Non-pigmented ciliary epithelial cell (primary cell): ENCODE results near the gene APOF.
"Not testable (repeated sequence)": the region's sequence is repeated elsewhere in the genome, so short reads cannot be mapped to it uniquely, and the experiment has no call there.

Experiments
- DNase-seq: peaks from one replicate; pipeline ENCODE4 v3.0.0-alpha.2; 2010; ENCODE audit warnings: low read depth

APOF gene

DNA sequence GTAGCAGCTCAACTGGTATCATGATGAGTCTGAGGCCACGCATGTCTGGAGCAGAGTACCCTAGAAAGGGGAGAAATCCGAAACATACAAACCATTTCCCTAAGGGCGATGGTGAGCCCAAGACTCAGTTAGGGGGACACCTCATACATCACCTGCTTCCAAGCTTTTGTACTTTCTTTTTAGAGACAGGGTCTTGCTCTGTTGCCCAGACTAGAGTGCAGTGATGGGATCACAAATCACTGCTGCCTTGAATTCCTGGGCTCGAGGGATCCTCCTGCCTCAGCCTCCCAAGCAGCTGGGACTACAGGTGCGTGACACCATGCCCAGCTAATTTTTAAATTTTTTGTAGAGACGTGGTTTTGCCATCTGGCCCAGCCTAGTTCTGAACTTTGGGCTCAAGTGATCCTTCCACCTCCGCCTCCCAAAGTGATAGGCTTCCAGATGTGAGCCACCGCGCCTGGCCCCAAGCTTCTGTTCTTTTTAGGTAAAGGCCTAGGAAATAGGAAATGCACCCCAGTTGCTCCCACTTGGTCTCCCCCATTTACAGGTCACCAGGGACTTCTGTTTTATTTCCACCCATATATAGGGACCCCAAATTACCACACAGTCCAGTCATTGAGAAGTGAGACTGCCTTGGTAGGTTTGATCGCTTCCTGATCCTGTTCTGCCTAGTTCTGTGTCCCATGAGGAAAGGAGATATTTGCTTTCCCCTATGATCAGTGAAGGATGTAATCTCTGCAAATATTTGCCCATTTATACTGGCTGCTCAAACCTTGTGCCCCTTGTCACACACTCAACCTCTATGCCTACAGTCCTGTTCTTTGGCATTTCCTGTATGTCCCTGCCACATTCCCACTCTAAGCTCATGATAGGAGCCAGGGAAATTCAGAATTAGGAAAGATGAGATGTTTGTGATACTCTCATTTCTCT is at the start of gene APOF:
Gene APOF, minus strand, starts transcription at position 728 of the 930 bp plus-strand sequence. Its CDS starts 112 bp downstream, at position 616.
- DNase-seq: no peak

DNA sequence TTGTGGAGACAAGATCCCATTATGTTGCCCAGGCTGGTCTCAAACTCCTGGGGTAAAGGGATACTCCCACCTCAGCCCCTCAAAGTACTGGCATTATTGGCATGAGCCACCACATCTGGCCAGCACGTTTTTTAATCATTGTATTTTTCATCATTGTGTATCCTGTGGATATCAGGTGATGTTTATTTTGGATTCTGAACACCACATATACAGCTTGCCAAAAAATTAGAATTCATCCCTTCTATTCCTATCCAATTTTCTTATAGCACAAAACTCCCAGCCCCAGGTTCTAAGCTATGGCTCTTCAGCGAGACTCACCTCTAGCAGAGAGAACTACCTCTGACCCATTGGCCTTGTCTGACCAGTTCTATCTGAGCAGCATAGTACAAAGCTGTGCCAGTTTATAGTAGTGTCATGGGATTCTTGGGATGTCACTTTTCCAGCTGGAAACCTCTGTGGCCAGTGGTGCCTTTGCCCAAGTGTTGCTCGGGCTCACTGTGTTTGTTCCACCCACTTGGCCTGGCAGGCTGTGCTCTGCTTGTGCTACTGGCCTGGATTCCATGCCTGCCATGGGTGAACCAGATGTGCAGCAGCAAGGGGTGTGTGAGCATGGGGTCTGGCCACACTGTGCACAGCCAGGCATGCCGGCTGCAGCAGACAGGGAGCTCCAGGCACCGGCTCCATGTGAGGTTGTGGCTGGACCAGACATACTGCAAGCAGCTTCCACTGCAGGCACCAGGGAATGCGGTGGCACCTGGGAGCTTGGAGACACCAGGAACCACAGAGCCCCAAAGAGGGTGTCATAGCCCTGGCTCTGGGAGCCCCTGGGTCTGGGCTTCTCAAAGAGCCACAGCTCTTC is 49.4 kb upstream of the APOF start:
- DNase-seq: no peak

DNA sequence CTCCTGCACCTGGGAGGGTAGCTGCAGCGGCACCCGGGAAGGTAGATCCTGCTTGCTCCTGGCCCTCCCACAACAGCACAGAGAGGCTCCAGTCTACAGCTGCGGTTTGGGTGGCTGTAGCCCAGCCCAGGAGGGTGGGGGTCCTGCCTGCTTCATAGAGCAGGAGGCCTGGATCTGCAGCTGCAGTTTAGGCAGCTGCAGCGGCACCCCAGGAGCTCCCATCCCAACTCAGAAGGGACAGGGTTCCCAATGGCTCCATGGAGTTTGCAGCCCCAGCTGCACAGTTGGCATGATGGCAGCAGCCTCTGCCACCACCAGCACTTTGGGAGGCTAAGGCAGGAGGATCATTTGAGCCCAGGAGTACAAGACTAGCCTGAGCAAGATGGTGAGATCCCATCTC is 48.1 kb upstream of the APOF start:
- no peak for DNase-seq

- DNase-seq: no peak
These were observed 46.3 kb upstream of the APOF start for GRCh38 chr12:56408799-56409417.

GRCh38 chr12:56404227-56404626 is 41.6 kb upstream of the APOF start:
- DNase-seq: not testable (repeated sequence)

- not testable (repeated sequence) for DNase-seq
These were observed 39.0 kb upstream of the APOF start for GRCh38 chr12:56401612-56402011.

DNA sequence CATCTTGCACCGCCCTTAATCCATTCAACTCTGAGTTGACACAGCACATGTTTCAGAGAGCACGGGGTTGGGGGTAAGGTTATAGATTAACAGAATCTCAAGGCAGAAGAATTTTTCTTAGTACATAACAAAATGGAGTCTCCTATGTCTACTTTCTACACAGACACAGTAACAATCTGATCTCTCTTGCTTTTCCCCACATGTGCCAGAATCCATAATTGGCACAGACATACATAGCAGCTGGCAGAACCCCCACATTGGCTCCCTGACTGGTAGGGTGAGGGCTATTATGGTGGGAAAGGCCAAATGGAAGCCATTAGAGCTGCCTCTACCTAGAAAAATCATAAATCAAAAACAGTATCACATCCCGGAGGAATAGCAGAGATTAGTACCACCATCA is 38.5 kb upstream of the APOF start:
- not testable (repeated sequence) for DNase-seq

GRCh38 chr12:56399466-56399865 is 36.8 kb upstream of the APOF start:
- not testable (repeated sequence) for DNase-seq

DNA sequence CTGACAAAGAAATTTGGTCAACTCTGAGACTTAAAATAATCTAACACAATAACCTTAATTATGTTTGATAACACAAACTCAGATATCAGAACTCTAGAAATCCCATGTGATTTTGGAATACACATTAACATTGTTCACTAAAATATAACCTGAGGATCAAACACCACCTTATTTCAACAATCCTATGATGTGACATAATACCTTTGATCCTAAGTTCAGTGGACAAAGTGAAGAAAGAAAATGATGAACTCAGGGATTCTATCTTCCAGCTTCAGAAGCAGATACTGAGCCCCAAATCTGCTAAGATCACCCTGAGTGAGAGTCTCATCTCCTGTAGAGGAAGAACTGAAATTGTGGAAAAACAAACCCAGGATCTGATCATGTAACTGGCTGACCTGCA is 35.7 kb upstream of the APOF start:
- no peak for DNase-seq

- no peak for DNase-seq
These were observed 29.7 kb upstream of the APOF start for GRCh38 chr12:56392331-56392730.

DNA sequence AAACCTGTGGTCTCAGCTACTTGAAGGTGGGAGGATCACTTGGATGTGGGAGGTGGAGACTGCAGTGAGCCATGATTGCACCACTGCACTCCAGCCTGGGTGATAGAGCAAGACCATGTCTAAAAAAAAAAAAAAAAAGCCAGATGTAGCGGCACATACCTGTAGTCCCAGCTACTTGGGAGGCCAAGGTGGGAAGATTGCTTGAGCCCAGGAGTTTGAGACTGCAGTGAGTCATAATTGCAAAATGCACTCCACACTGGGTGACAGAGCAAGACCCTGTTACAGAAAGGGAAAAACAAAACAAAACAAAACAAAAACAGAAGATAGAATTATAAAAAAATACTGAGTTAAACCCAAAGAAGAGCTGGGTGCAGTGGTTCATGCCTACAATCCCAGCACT is 29.1 kb upstream of the APOF start:
- DNase-seq: no peak

- no peak for DNase-seq
These were observed 26.8 kb upstream of the APOF start for GRCh38 chr12:56389412-56389811.

- DNase-seq: no peak
These were observed 24.6 kb upstream of the APOF start for GRCh38 chr12:56387152-56387736.

- no peak for DNase-seq
These were observed 23.2 kb upstream of the APOF start for GRCh38 chr12:56385873-56386272.

DNA sequence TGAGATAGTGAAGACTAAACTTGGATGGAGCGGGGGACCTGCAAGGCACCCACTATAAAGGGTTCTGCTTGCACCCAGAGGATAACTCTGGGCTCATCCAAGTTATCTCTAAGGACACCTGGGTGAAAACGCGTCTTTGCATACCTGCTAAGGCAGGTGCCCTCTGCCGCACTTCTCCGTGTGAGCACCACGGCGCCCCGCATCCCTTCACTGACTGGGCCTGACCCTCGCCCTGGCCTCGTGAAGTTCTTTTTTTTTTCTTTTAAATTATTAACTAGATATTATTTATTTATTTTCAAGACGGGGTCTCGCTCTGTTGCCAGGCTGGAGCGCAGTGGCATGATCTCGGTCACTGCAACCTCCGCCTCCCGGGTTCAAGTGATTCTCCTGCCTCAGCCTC is 20.0 kb upstream of the APOF start:
- DNase-seq: no peak

GRCh38 chr12:56377989-56378316 is 15.3 kb upstream of the APOF start:
- no peak for DNase-seq

GRCh38 chr12:56377310-56377988 is 14.8 kb upstream of the APOF start:
- DNase-seq: no peak

- DNase-seq: no peak
These were observed 13.2 kb upstream of the APOF start for GRCh38 chr12:56375598-56376434.

DNA sequence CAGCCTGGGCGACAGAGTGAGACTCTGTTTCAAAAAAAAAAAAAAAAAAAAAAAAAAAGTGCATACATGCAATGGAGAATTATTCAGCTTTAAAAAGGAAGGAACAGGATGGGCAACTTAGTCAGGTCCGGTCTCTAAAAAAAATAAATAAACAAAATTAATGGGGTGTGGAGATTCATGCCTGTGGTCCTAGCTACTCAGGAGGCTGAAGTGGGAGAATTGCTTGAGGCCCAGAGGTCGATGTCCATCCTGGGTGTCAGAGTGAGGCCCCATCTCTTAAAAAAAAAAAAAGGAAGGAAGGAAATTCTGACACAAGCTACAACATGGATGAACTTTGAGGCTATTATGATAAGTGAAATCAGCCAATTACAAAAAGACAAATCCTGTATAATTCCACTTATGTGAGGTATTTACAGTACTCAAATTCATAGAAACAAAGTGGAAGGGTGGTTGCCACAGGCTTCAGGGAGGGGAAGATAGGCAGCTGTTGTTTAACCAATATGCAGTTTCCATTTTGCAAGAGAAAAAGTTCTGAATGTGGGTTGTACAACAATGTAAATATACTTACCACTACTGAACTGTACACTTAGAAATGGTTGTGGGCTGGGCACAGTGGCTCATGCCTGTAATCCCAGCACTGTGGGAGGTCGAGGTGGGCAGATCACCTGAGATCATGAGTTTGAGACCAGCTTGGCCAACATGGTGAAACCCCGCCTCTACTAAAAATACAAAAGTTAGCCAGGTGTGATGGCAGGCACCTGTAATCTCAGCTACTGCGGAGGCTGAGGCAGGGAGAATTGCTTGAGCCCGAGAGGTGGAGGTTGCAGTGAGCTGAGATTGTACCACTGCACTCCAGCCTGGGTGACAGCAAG is 12.3 kb upstream of the APOF start:
- DNase-seq: no peak

DNA sequence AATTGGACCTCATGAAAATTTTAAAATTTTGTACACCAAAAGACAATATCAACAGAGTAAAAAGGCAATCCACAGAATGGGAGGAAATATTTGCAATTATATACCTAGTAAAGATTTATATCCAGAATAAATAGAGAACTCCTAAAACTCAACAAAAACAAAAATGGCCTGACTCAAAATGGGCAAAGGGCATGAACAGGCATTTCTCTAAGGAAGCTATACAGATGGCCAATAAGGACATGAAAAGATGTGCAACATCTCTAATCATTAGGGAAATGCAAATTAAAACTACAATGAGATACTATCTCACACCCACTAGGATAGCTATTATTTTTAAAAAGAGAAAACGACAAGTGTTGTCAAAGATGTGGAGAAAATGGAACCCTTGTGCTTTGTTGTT is 10.9 kb upstream of the APOF start:
- DNase-seq: no peak
